Stimulated activated CD4-positive, alpha-beta T cell treated with anti-CD3 and anti-CD28 coated beads, Interleukin-1b, Interleukin-23, amount 100 ng/mL, for 4 hours (primary cell): ENCODE measurements around the gene CRELD2.

Source experiments
- DNase-seq, 2 donors: peaks; one replicate each; pipeline ENCODE4 v3.0.0-alpha.2; 2020; ENCODE audit warnings: low read depth in 2 of 2

Gene CRELD2

GRCh38 chr22:49911881-49912625, 6.4 kb upstream of the CRELD2 start:
- DNase-seq, result no peak

- no peak for DNase-seq
Measured at GRCh38 chr22:49913026-49913425, 5.4 kb upstream of the CRELD2 start.

- no peak for DNase-seq
Measured at GRCh38 chr22:49913446-49913845, 5.0 kb upstream of the CRELD2 start.

GRCh38 chr22:49914256-49914655, 4.2 kb upstream of the CRELD2 start:
- DNase-seq, result no peak

GRCh38 chr22:49915610-49916009, 2.8 kb upstream of the CRELD2 start:
- no peak for DNase-seq

- no peak for DNase-seq
Measured at GRCh38 chr22:49916831-49917230, 1.6 kb upstream of the CRELD2 start.

- DNase-seq, result no peak
Measured at GRCh38 chr22:49918911-49919881, 762 bp downstream of the CRELD2 start.

- DNase-seq, result no peak
Measured at GRCh38 chr22:49920859-49921258, 2.4 kb downstream of the CRELD2 start.

GRCh38 chr22:49921508-49922278, 3.3 kb downstream of the CRELD2 start:
- no peak for DNase-seq

GRCh38 chr22:49922484-49922883, 4.0 kb downstream of the CRELD2 start:
- DNase-seq, result no peak

GRCh38 chr22:49922926-49923325, 4.5 kb downstream of the CRELD2 start:
- no peak for DNase-seq

- DNase-seq, result peak in 1 of 2 donors; percentile 25
Measured at GRCh38 chr22:49923445-49923844, 5.0 kb downstream of the CRELD2 start.

GRCh38 chr22:49924113-49924833, 5.8 kb downstream of the CRELD2 start:
- DNase-seq, result no peak

- peak; percentile 47 to 64 for DNase-seq
Measured at GRCh38 chr22:49925525-49926128, 7.2 kb downstream of the CRELD2 start.

- no peak for DNase-seq
Measured at GRCh38 chr22:49926916-49927315, 8.5 kb downstream of the CRELD2 start.

GRCh38 chr22:49927483-49928184, 9.2 kb downstream of the CRELD2 start:
- DNase-seq, result no peak

GRCh38 chr22:49928185-49928495, 9.7 kb downstream of the CRELD2 start:
- no peak for DNase-seq

GRCh38 chr22:49928555-49929210, 10.2 kb downstream of the CRELD2 start:
- no peak for DNase-seq

GRCh38 chr22:49929211-49929979, 11.0 kb downstream of the CRELD2 start:
- DNase-seq, result peak; percentile 82 to 87
